Stimulated activated naive CD8-positive, alpha-beta T cell treated with anti-CD3 and anti-CD28 coated beads, Interleukin-15, Interleukin-2, amounts not matched to agents 100 ng/mL and 50 ng/mL, for 24 hours (primary cell): ENCODE measurements around the gene EFS.
"Not testable (repeated sequence)": the region's sequence is repeated elsewhere in the genome, so short reads cannot be mapped to it uniquely, and the experiment has no call there.

Source experiments
- H3K27ac Mint-ChIP-seq: one replicate; pipeline ENCODE4 v1.8.0; 2021; ENCODE audit warnings: mild to moderate bottlenecking, mixed read lengths
- H3K27me3 Mint-ChIP-seq: one replicate; pipeline ENCODE4 v1.8.0; 2021; ENCODE audit warnings: mixed read lengths
- H3K36me3 Mint-ChIP-seq: one replicate; pipeline ENCODE4 v1.8.0; 2021; ENCODE audit warnings: low read depth, mixed read lengths
- H3K4me1 Mint-ChIP-seq: one replicate; pipeline ENCODE4 v1.8.0; 2021; ENCODE audit warnings: low read depth, mixed read lengths
- H3K4me3 Mint-ChIP-seq: one replicate; pipeline ENCODE4 v1.8.0; 2021; ENCODE audit warnings: mild to moderate bottlenecking, mixed read lengths
- H3K9me3 Mint-ChIP-seq: one replicate; pipeline ENCODE4 v1.8.0; 2021; ENCODE audit warnings: mixed read lengths

Gene EFS

GRCh38 chr14:23347406-23348296 is 17.3 kb downstream of the EFS start:
- Mint-ChIP-seq H3K27ac (no peak overlapping the region), H3K4me1 (peaks cover 4% of the 10 kb centered on the region), H3K27me3 (peaks cover 14% of the 10 kb centered on the region), H3K36me3 (no peaks in the 10 kb centered on the region), H3K9me3 (no peaks in the 10 kb centered on the region), H3K4me3 (no peak overlapping the region)

- Mint-ChIP-seq H3K27me3 (peaks cover 14% of the 10 kb centered on the region), H3K4me1 (peaks cover 4% of the 10 kb centered on the region), H3K27ac (no peak overlapping the region), H3K4me3 (no peak overlapping the region), H3K9me3 (no peaks in the 10 kb centered on the region), H3K36me3 (no peaks in the 10 kb centered on the region)
Observed at GRCh38 chr14:23346693-23347405, 18.1 kb downstream of the EFS start.

DNA sequence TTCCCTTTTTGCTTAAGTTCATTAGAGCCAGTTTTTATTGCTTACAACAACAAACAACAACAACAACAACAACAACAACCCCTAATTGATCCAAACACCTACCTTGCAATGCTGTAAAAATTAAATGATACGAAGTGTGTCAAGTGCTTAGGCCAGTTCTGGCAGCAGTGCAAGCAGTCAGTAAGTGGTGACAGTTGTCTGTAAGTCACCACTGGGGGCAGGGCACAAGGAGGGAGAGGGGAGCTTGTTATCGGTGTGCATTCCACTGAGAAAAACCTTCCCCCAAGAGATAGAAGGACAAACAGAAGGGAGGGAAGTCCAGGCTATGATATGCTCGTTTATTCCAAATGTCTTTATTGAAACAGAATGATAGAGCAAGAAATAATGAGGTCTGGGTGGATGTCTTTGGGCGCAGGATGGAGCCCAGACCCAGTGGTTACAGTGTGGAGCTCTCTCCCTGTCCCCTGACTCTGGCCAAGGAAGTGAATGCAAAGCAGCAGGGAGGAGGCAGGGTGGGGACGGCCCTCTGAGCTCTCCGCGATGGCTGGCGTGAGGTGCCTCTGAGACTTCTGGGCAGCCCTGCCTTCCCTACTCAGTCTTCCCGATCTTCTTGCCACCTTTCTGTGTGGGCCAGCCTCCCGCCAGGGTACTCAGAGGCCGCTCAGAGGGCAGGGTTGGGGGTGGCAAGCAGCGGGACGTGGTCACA is 18.8 kb downstream of the EFS start:
- peaks cover under 1% of the 10 kb centered on the region for H3K4me1 Mint-ChIP-seq
- H3K4me3 Mint-ChIP-seq = no peak overlapping the region
- H3K36me3 Mint-ChIP-seq = no peaks in the 10 kb centered on the region
- H3K9me3 Mint-ChIP-seq = no peaks in the 10 kb centered on the region
- H3K27ac Mint-ChIP-seq = no peak overlapping the region
- H3K27me3 Mint-ChIP-seq = peaks cover 10% of the 10 kb centered on the region

DNA sequence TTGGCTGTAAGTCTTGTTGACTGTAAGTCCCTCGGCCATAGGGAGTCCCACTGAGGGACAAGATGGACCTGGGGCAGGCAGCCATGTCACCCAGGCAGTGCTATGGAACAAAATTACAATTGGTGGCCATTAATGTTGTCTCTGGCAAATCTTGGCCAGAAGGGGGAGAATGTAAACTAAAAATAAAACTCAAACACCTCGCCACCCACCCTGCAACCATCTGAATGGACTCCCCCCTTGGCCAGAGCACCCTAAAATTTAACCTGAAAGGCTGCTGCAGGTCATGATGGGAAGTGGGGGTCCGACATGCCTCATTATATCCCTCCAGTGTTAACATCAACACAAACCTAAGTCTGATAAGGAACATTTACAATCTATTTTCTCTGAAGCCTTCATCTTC is 20.5 kb downstream of the EFS start:
- Mint-ChIP-seq H3K36me3 (no peaks in the 10 kb centered on the region), H3K27me3 (peaks cover 8% of the 10 kb centered on the region), H3K4me1 (no peaks in the 10 kb centered on the region), H3K9me3 (no peaks in the 10 kb centered on the region), H3K27ac (no peak overlapping the region), H3K4me3 (no peak overlapping the region)

GRCh38 chr14:23339506-23340268 is 25.3 kb downstream of the EFS start:
- H3K4me1 Mint-ChIP-seq = no peaks in the 10 kb centered on the region
- no peaks in the 10 kb centered on the region for H3K36me3 Mint-ChIP-seq
- H3K27ac Mint-ChIP-seq = no peak overlapping the region
- H3K4me3 Mint-ChIP-seq = no peak overlapping the region
- peaks cover 27% of the 10 kb centered on the region for H3K27me3 Mint-ChIP-seq
- no peaks in the 10 kb centered on the region for H3K9me3 Mint-ChIP-seq

- Mint-ChIP-seq H3K4me3 (no peak overlapping the region), H3K9me3 (no peaks in the 10 kb centered on the region), H3K27me3 (peaks cover 27% of the 10 kb centered on the region), H3K4me1 (no peaks in the 10 kb centered on the region), H3K36me3 (no peaks in the 10 kb centered on the region), H3K27ac (no peak overlapping the region)
Observed at GRCh38 chr14:23335623-23336022, 29.3 kb downstream of the EFS start.

GRCh38 chr14:23327947-23328744 is 36.8 kb downstream of the EFS start:
- Mint-ChIP-seq H3K4me3 (no peak overlapping the region), H3K27ac (no peak overlapping the region), H3K9me3 (no peaks in the 10 kb centered on the region), H3K36me3 (peaks cover 29% of the 10 kb centered on the region), H3K4me1 (peaks cover 14% of the 10 kb centered on the region), H3K27me3 (no peaks in the 10 kb centered on the region)

DNA sequence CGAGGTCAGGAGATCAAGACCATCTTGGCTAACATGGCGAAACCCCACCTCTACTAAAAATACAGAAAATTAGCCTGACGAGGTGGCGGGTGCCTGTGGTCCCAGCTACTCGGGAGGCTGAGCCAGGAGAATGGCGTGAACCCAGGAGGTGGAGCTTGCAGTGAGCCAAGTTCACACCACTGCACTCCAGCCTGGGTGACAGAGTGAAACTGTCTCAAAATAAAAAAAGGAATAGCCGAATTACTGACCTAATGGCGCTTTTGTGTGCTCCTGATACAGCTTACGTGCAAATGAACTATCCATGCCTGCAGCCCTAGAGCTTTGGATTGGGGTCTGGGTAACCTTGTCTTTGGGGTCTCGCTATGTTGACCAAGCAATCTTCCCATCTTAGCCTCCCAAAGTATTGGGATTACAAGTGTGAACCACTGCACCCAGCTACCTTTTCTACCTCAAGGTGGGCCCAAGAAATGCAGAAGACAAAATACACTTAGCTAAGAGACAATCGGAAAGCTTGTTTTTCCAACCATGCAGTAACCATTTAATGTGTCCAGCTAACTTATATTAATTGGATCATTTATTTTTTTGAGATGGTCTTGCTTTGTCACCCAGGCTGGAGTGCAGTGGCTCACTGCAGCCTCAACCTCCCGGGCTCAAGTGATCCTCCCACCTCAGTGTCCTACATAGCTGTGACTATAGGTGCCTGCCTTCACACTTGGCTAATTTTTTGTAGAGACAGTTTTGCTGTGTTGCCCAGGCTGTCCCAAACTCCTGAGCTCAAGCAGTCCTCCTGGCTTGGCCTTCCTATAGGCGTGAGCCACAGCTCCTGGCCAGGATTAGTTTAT is 38.3 kb downstream of the EFS start:
- Mint-ChIP-seq H3K4me1 (peaks cover 26% of the 10 kb centered on the region), H3K27ac (no peak overlapping the region), H3K27me3 (no peaks in the 10 kb centered on the region), H3K36me3 (peaks cover 40% of the 10 kb centered on the region), H3K9me3 (no peaks in the 10 kb centered on the region), H3K4me3 (no peak overlapping the region)

DNA sequence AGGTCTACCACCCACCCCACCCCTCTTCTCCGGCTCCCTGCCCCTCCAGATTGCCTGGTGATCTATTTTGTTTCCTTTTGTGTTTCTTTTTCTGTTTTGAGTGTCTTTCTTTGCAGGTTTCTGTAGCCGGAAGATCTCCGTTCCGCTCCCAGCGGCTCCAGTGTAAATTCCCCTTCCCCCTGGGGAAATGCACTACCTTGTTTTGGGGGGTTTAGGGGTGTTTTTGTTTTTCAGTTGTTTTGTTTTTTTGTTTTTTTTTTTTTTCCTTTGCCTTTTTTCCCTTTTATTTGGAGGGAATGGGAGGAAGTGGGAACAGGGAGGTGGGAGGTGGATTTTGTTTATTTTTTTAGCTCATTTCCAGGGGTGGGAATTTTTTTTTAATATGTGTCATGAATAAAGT is 39.2 kb downstream of the EFS start:
- peaks cover 29% of the 10 kb centered on the region for H3K4me1 Mint-ChIP-seq
- not testable (repeated sequence) for H3K27ac Mint-ChIP-seq, H3K27me3 Mint-ChIP-seq, H3K9me3 Mint-ChIP-seq, H3K4me3 Mint-ChIP-seq
- peaks cover 40% of the 10 kb centered on the region for H3K36me3 Mint-ChIP-seq

GRCh38 chr14:23324993-23325392 is 40.0 kb downstream of the EFS start:
- no peaks in the 10 kb centered on the region for H3K27me3 Mint-ChIP-seq
- no peak overlapping the region for H3K27ac Mint-ChIP-seq
- H3K4me1 Mint-ChIP-seq = peaks cover 37% of the 10 kb centered on the region
- H3K9me3 Mint-ChIP-seq = no peaks in the 10 kb centered on the region
- peaks cover 40% of the 10 kb centered on the region for H3K36me3 Mint-ChIP-seq
- no peak overlapping the region for H3K4me3 Mint-ChIP-seq

DNA sequence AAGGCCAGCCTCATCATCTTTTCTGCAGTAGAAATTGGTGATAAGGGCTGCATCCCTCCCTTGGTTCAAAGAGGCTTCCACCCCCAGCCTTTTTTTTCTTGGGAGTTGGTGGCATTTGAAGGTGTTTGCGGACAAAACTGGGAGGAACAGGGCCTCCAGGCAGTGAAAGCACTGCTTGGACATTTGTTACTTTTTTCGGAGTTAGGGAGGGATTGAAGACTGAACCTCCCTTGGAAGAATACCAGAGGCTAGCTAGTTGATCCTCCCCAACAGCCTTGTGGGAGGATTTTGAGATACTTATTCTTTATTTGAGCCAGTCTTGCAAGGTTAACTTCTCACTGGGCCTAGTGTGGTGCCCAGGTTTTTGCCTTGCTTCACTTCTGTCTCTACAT is 40.5 kb downstream of the EFS start:
- Mint-ChIP-seq H3K4me1 (peaks cover 42% of the 10 kb centered on the region), H3K9me3 (no peaks in the 10 kb centered on the region), H3K4me3 (no peak overlapping the region), H3K36me3 (peaks cover 40% of the 10 kb centered on the region), H3K27me3 (no peaks in the 10 kb centered on the region), H3K27ac (no peak overlapping the region)

DNA sequence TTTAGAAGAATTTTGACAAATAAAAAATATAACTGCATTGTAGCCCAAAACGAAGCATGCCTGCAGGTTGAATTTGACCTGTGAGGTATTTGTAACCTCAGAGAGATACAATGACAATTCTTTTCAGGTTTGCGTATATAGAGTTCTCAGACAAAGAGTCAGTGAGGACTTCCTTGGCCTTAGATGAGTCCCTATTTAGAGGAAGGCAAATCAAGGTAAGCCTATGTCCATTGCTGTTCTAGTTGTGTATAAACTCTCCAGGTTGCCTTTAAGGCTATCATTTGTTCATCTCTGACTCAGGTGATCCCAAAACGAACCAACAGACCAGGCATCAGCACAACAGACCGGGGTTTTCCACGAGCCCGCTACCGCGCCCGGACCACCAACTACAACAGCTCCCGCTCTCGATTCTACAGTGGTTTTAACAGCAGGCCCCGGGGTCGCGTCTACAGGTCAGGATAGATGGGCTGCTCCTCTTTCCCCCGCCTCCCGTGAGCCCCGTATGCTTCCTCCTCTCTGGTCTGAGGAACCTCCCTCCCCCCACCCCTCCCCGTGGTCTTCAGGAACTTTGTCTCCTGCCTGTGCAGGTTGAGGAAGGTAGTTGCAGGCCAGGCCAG is 41.0 kb downstream of the EFS start:
- H3K27me3 Mint-ChIP-seq = no peaks in the 10 kb centered on the region
- H3K9me3 Mint-ChIP-seq = no peaks in the 10 kb centered on the region
- peaks cover 40% of the 10 kb centered on the region for H3K36me3 Mint-ChIP-seq
- no peak overlapping the region for H3K4me3 Mint-ChIP-seq
- H3K4me1 Mint-ChIP-seq = peaks cover 43% of the 10 kb centered on the region
- H3K27ac Mint-ChIP-seq = peak overlapping the region; percentile 67
